ENCODE results near the gene AHNAK2. TPM values are rescaled to one million over a fixed set of nuclear protein-coding genes. Genes with fewer than 3 reads are reported as not detected.
A peak's percentile ranks its signal among the peaks of the same experiment; 100 is the strongest.

AHNAK2 gene
- total and polyA plus RNA-seq, 2 experiments from 2014 or later = 1.8 to 4.6 TPM

- Histone ChIP-seq H3K4me2 (peak overlapping the region; percentile 58), H3K27ac (peak overlapping the region; percentile 87), H3K27me3 (no peaks in the 10 kb centered on the region), H3K79me2 (no peaks in the 10 kb centered on the region), H3K4me3 (no peak overlapping the region), H4K20me1 (ENCODE audit: insufficient read depth, poor library complexity, severe bottlenecking) (no peaks in the 10 kb centered on the region), H3K9me3 (ENCODE audit: low read depth) (no peaks in the 10 kb centered on the region), H3K36me3 (replicated peaks; ENCODE audit: insufficient read depth, low read depth) (no peaks in the 10 kb centered on the region), H3K9me2 (replicated peaks; ENCODE audit: insufficient read depth) (no peaks in the 10 kb centered on the region), H3K4me1 (ENCODE audit: insufficient read depth) (peaks cover 60% of the 10 kb centered on the region), H2AFZ (no peak overlapping the region)
- whole genome bisulfite sequencing (ENCODE audit: low lambda C conversion rate, missing lambda C conversion rate) = 73% methylated on average over 28 of the region's 28 CpGs
- peak; percentile 85 for DNase-seq (ENCODE audit: low spot score)
- TF ChIP-seq CTCF (IDR thresholded peaks at IDR 0.05; ENCODE audit: poor library complexity) (no peak), EZH2 (IDR thresholded peaks at IDR 0.05; ENCODE audit: borderline replicate concordance) (no peak)
Observed at GRCh38 chr14:104972301-104973134, 5.7 kb downstream of the AHNAK2 start.

GRCh38 chr14:104971447-104972240, 6.5 kb downstream of the AHNAK2 start:
- Histone ChIP-seq H2AFZ (no peak overlapping the region), H3K27ac (peak overlapping the region; percentile 87), H3K4me1 (ENCODE audit: insufficient read depth) (peaks cover 63% of the 10 kb centered on the region), H3K9me2 (replicated peaks; ENCODE audit: insufficient read depth) (no peaks in the 10 kb centered on the region), H3K36me3 (replicated peaks; ENCODE audit: insufficient read depth, low read depth) (no peaks in the 10 kb centered on the region), H3K9me3 (ENCODE audit: low read depth) (no peaks in the 10 kb centered on the region), H3K27me3 (peaks cover 2% of the 10 kb centered on the region), H3K4me2 (peak overlapping the region; percentile 44), H3K79me2 (no peaks in the 10 kb centered on the region), H3K4me3 (no peak overlapping the region), H4K20me1 (ENCODE audit: insufficient read depth, poor library complexity, severe bottlenecking) (no peaks in the 10 kb centered on the region)
- TF ChIP-seq CTCF (IDR thresholded peaks at IDR 0.05; ENCODE audit: poor library complexity) (no peak), EZH2 (IDR thresholded peaks at IDR 0.05; ENCODE audit: borderline replicate concordance) (no peak), EZH2phosphoT487 (IDR thresholded peaks at IDR 0.05; ENCODE audit: low read depth, severe bottlenecking, unreplicated experiment) (no peak)
- no peak for DNase-seq (ENCODE audit: low spot score)
- WGBS (ENCODE audit: low lambda C conversion rate, missing lambda C conversion rate) = 96% methylated on average over 12 of the region's 12 CpGs

GRCh38 chr14:104970231-104971068, 7.7 kb downstream of the AHNAK2 start:
- peaks cover 4% of the 10 kb centered on the region for H3K27me3 ChIP-seq
- no peaks in the 10 kb centered on the region for H4K20me1 ChIP-seq (ENCODE audit: insufficient read depth, poor library complexity, severe bottlenecking)
- peak overlapping the region; percentile 27 for H3K27ac ChIP-seq
- H3K79me2 ChIP-seq = no peaks in the 10 kb centered on the region
- no peaks in the 10 kb centered on the region for H3K9me2 ChIP-seq (replicated peaks; ENCODE audit: insufficient read depth)
- peaks cover 58% of the 10 kb centered on the region for H3K4me1 ChIP-seq (ENCODE audit: insufficient read depth)
- peak; percentile 66 for DNase-seq (ENCODE audit: low spot score)
- no peak overlapping the region for H3K4me2 ChIP-seq
- no peak overlapping the region for H2AFZ ChIP-seq
- H3K4me3 ChIP-seq = no peak overlapping the region
- no peaks in the 10 kb centered on the region for H3K36me3 ChIP-seq (replicated peaks; ENCODE audit: insufficient read depth, low read depth)
- no peaks in the 10 kb centered on the region for H3K9me3 ChIP-seq (ENCODE audit: low read depth)
- TF ChIP-seq CTCF (IDR thresholded peaks at IDR 0.05; ENCODE audit: poor library complexity) (no peak), EZH2phosphoT487 (IDR thresholded peaks at IDR 0.05; ENCODE audit: low read depth, severe bottlenecking, unreplicated experiment) (no peak), EZH2 (IDR thresholded peaks at IDR 0.05; ENCODE audit: borderline replicate concordance) (no peak)
- 85% methylated on average over 15 of the region's 19 CpGs for WGBS (ENCODE audit: low lambda C conversion rate, missing lambda C conversion rate)

All from hepatocyte (in vitro differentiated cells).